H1 (cell line): Measurements from ENCODE around the gene MMP27. TPM values are rescaled to one million over a fixed set of nuclear protein-coding genes. Genes with fewer than 3 reads are reported as not detected.

Experiments used
- CBX5 ChIP-seq: fragments of 300-800, 300-1000 bp; sonication (generic); IDR thresholded peaks from 2 replicates; pipeline ENCODE4 v1.7.1; 2016; ENCODE audit warnings: antibody characterized with exemption, low read length, low read depth
- HDAC2 ChIP-seq, 2 experiments: fragments of 300-600 bp in 1 of 2; sonication (generic) in 1 of 2; IDR thresholded peaks; 2 replicates each; pipeline ENCODE4 v1.6.1; 2011 to 2012; ENCODE audit warnings: low read depth in 2 of 2, low read length in 2 of 2, mild to moderate bottlenecking in 2 of 2, moderate library complexity in 2 of 2, borderline replicate concordance in 1 of 2, inconsistent platforms in 1 of 2
- NRF1 ChIP-seq: IDR thresholded peaks from 2 replicates; pipeline ENCODE4 v1.6.1; 2011; ENCODE audit warnings: mild to moderate bottlenecking, low read depth, low read length, improper control_type of control experiment
- RXRA ChIP-seq: IDR thresholded peaks from 2 replicates; pipeline ENCODE4 v1.6.1; 2011; ENCODE audit warnings: low read depth, mild to moderate bottlenecking, low read length, moderate library complexity; ENCODE audit not compliant: insufficient read depth
- polyA plus RNA-seq, 7 experiments: library from polyadenylated mRNA; depleted of rRNA in 3 of 7; stranded (reverse) in 5 of 7; unstranded in 2 of 7; fragments of >200 nt in 5 of 7; fragments of 200-250 nt in 2 of 7; gene quantifications; 1 replicate in 5 of 7; 2 replicates in 1 of 7; 4 replicates in 1 of 7; pipeline versions ENCODE4 v1.2.1 to v1.2.3, GENCODE V29; 2011 to 2013; ENCODE audit warnings: missing spikeins in 2 of 7, mixed read lengths in 2 of 7
- total RNA-seq: library from RNA; stranded (reverse); fragmentation: NEBNext Ultra II Directional; extraction: Animal tissue kit (Norgen Biotek cat#: 25700); gene quantifications from 2 replicates; pipeline ENCODE4 v1.2.1, GENCODE V29; 2021
- TF ChIP-seq, protein P1 (sequence below): IDR thresholded peaks from 2 replicates; pipeline ENCODE4 v1.6.1; 2011; ENCODE audit warnings: low read depth, mild to moderate bottlenecking, low read length; ENCODE audit not compliant: insufficient read depth

Gene MMP27
- total and polyA plus RNA-seq, 2 of the 8 experiments (the other 6 are each of a cell fraction or from before 2014, with no cell fraction given) = not detected

DNA sequence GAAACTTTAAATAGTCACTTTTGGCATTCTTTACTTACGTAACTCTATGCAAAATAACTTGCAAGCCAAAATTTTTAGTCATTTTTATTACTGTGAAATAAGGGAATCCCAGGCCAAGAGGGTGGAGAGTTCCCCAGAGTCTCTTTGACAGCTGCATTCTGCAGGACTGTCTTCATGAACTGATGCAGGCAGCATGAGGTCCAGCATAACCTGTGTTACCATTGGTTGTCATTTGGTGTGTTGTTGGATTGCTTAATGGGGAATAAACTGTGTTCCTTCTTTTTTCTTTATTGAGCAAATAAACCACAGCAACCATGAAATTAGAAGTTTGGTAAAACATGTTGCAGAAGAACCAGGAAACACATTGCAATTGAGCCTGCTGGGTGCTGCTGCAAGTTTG, 24.6 kb downstream of the MMP27 start (continued):
- TF ChIP-seq, protein P1, sequence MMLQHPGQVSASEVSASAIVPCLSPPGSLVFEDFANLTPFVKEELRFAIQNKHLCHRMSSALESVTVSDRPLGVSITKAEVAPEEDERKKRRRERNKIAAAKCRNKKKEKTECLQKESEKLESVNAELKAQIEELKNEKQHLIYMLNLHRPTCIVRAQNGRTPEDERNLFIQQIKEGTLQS = no peak
- no peak for TF ChIP-seq HDAC2 (IDR thresholded peaks at IDR 0.05; ENCODE audit: borderline replicate concordance in 1 of 2, low read depth in 2 of 2, low read length in 2 of 2)
- TF ChIP-seq RXRA = no peak
- no peak for TF ChIP-seq NRF1
- no peak for TF ChIP-seq CBX5
